H1 (cell line): ENCODE measurements around the gene SPDYC. TPM values are rescaled to one million over a fixed set of nuclear protein-coding genes. Genes with fewer than 3 reads are reported as not detected.

Source experiments
- BRCA1 ChIP-seq: IDR thresholded peaks from 2 replicates; pipeline ENCODE4 v1.6.1; 2012; ENCODE audit warnings: low read depth, low read length, improper control_type of control experiment
- CHD7 ChIP-seq: fragments of 300-600 bp; sonication (generic); IDR thresholded peaks from 2 replicates; pipeline ENCODE4 v1.7.1; 2012; ENCODE audit warnings: low read length, moderate library complexity, mild to moderate bottlenecking, inconsistent platforms; ENCODE audit not compliant: insufficient replicate concordance
- GABPA ChIP-seq: IDR thresholded peaks from 2 replicates; pipeline ENCODE4 v1.6.1; 2011; ENCODE audit warnings: mild to moderate bottlenecking, low read length, moderate library complexity, borderline replicate concordance; ENCODE audit not compliant: insufficient read depth
- KDM4A ChIP-seq: IDR thresholded peaks from one replicate; pipeline ENCODE4 v1.7.1; 2012; ENCODE audit warnings: low read depth, mild to moderate bottlenecking, moderate library complexity, low read length, inconsistent platforms; ENCODE audit not compliant: severe bottlenecking
- POU5F1 ChIP-seq: IDR thresholded peaks from 2 replicates; pipeline ENCODE4 v1.6.1; 2011; ENCODE audit warnings: low read depth, mild to moderate bottlenecking, low read length, moderate library complexity
- SP1 ChIP-seq: IDR thresholded peaks from 2 replicates; pipeline ENCODE4 v1.6.1; 2011; ENCODE audit warnings: low read depth, low read length
- TAF1 ChIP-seq: IDR thresholded peaks from 2 replicates; pipeline ENCODE4 v1.6.1; 2011; ENCODE audit warnings: mild to moderate bottlenecking, low read depth, low read length
- TAF7 ChIP-seq: optimal IDR thresholded peaks from 2 replicates; pipeline ENCODE3; 2011; ENCODE audit warnings: low read depth, mild to moderate bottlenecking, inconsistent platforms, low read length, moderate library complexity, borderline replicate concordance
- polyA plus RNA-seq, 7 experiments: library from polyadenylated mRNA; depleted of rRNA in 3 of 7; stranded (reverse) in 5 of 7; unstranded in 2 of 7; fragments of >200 nt in 5 of 7; fragments of 200-250 nt in 2 of 7; gene quantifications; 1 replicate in 5 of 7; 2 replicates in 1 of 7; 4 replicates in 1 of 7; pipeline versions ENCODE4 v1.2.1 to v1.2.3, GENCODE V29; 2011 to 2013; ENCODE audit warnings: missing spikeins in 2 of 7, mixed read lengths in 2 of 7
- total RNA-seq: library from RNA; stranded (reverse); fragmentation: NEBNext Ultra II Directional; extraction: Animal tissue kit (Norgen Biotek cat#: 25700); gene quantifications from 2 replicates; pipeline ENCODE4 v1.2.1, GENCODE V29; 2021
- TF ChIP-seq, protein P1 (sequence below): IDR thresholded peaks from 2 replicates; pipeline ENCODE4 v1.6.1; 2012; ENCODE audit warnings: low read length, inconsistent platforms

The SPDYC gene
- total and polyA plus RNA-seq, 2 of the 8 experiments (the other 6 are each of a cell fraction or from before 2014, with no cell fraction given): 0.15 TPM; not detected in 1

DNA sequence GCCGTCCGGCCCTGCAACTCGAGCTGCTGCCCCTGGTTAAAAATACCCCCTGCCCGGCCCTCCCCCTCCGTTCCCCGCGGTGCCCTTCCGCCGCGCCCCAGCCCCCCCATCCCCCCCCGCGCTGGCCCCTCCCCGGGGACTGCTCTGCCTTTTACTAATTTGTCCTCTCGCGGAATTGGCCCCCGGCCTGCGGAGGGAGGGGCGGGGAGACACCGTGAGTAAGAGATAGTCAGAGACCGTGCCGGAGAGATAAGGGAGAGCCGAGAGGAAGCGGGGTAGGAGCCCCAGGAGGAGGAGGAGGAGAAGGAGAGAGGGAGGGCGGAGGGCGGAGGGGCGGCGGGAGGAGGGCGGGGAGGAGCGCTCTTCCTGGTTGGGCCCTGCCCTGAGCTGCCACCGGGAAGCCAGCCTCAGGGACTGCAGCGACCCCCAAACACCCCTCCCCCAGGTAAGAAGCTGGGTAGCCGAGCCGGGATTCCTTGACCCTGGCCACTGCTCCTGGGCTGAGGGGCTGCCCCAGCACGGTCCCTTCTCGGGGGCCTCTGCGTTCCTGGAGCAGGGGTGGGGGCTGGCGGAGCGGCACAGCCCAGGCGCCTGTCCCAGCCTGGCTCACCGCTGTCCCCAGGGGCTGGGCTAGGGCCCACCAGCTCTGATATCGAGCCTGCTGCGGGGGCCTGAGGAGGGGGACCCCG is 11.7 kb downstream of the SPDYC start, which contains the start of gene CAPN1 (continued):
- TF ChIP-seq CHD7 (no peak), KDM4A (peak; percentile 19), BRCA1 (no peak), TAF7 (no peak), SP1 (no peak), POU5F1 (no peak), TAF1 (no peak; the same call in 1 of the 2 replicates), GABPA (0 out of 2 replicates have a peak, but pooled peaks have one; percentile 49)
- TF ChIP-seq, protein P1, sequence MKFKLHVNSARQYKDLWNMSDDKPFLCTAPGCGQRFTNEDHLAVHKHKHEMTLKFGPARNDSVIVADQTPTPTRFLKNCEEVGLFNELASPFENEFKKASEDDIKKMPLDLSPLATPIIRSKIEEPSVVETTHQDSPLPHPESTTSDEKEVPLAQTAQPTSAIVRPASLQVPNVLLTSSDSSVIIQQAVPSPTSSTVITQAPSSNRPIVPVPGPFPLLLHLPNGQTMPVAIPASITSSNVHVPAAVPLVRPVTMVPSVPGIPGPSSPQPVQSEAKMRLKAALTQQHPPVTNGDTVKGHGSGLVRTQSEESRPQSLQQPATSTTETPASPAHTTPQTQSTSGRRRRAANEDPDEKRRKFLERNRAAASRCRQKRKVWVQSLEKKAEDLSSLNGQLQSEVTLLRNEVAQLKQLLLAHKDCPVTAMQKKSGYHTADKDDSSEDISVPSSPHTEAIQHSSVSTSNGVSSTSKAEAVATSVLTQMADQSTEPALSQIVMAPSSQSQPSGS: no peak
